HG03457 (cell line): ENCODE measurements around the gene SIPA1.

Experiments used
- ATAC-seq: cut with Tn5 transposase; IDR thresholded peaks from one replicate; pipeline ENCODE4 v1.9.1; 2021; ENCODE audit warnings: moderate number of reproducible peaks; ENCODE audit not compliant: unreplicated experiment

SIPA1 gene

DNA sequence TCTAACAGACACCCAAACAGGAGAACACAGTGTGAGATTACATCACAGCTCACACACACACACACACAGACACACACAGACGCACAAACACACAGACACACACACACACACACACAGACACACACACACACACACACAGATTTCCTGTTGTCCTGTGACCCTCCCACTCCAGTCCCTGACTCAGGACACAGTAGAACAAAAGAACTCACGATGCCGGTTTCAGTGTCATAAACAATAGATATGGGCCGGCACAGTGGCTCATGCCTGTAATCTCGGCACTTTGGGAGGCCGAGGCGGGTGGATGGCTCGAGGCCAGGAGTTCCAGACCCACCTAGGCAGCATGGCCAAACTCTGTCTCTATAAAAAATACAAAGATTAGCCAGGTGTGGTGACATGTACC lies 60.3 kb downstream of the SIPA1 start:
- no peak for ATAC-seq

GRCh38 chr11:65699306-65699705 lies 61.4 kb downstream of the SIPA1 start:
- no peak for ATAC-seq

DNA sequence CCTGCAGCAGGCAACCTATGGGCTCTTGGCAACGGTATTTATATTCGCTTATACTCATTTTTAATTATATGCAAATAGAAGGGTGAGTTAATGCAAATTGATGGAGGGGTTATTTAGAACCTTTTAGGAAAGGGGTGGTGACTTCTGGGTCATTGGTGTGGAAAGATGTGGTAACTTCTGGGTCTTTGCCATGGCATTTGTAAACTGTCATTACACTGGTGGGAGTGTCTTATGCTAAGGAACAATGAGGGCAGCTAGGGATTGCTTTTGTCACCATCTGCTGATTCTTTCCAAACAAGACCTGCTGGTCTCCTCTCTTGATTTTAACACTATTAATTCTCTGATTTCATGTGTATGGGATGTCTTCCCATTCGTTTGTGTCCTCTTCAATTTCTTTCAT lies 62.5 kb downstream of the SIPA1 start:
- no peak for ATAC-seq
